ENCODE data around the gene COL16A1.

GRCh38 chr1:31752952-31753475, 49.2 kb upstream of the COL16A1 start:
- TF ChIP-seq CTCF (IDR thresholded peaks at IDR 0.05) (no peak), POLR2A (IDR thresholded peaks at IDR 0.05) (no peak)
